GM12873 (cell line): ENCODE results near the gene POU6F2.

Experiments
- TF ChIP-seq, protein P1 (sequence below): IDR thresholded peaks from 2 replicates; pipeline ENCODE4 v1.5.1; 2012; ENCODE audit warnings: low read depth, mild to moderate bottlenecking, moderate library complexity, low read length, control low read depth; ENCODE audit not compliant: insufficient read depth; ENCODE audit errors: missing control alignments

POU6F2 gene

DNA sequence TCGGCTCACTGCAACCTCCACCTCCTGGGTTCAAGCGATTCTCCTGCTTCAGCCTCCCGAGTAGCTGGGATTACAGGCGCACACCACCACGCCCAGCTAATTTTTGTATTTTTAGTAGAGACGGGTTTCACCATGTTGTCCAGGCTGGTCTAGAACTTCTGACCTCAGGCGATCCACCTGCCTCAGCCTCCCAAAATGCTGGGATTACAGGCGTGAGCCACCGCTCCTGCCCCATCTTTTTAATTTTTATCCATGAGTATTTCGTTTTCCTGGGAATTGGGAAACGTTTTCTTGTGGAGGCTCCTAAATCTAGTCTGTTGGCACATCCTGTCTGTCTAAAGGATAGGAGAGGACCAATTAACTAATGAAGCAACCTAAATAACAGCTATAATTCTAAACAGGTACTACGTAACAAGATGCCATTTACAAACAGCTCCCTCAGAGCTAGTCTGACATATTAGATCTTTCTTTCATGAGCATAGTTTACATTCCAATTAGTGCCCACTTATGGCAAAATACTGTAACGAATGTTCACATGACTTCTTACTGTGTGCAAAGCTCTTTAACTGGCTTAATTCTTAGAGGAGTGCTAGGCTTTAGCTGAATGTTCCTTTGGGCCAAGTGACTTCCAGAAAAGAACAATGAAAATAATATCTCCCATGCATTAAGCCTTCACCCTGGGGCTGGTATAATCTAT lies 437.5 kb downstream of the POU6F2 start:
- TF ChIP-seq, protein P1, sequence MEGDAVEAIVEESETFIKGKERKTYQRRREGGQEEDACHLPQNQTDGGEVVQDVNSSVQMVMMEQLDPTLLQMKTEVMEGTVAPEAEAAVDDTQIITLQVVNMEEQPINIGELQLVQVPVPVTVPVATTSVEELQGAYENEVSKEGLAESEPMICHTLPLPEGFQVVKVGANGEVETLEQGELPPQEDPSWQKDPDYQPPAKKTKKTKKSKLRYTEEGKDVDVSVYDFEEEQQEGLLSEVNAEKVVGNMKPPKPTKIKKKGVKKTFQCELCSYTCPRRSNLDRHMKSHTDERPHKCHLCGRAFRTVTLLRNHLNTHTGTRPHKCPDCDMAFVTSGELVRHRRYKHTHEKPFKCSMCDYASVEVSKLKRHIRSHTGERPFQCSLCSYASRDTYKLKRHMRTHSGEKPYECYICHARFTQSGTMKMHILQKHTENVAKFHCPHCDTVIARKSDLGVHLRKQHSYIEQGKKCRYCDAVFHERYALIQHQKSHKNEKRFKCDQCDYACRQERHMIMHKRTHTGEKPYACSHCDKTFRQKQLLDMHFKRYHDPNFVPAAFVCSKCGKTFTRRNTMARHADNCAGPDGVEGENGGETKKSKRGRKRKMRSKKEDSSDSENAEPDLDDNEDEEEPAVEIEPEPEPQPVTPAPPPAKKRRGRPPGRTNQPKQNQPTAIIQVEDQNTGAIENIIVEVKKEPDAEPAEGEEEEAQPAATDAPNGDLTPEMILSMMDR, result no peak

DNA sequence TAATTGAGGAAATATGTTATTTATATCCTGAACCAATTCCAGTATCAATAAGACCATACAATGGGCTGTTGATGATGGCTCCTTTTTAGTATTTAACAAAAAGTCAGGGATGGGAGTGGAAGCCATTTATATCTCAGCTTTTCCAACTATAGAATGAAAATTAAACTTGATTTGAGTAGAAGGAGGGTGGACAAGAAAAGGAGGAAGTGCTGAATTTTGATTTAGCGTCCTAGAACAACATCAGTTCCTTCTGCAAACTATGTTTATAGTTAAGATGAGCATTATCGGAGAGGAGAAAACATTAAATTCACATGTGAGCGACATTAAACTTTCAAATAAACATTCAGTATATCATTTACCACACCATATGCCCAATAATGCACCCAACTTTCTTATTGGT lies 439.2 kb downstream of the POU6F2 start:
- TF ChIP-seq, protein P1, result no peak

DNA sequence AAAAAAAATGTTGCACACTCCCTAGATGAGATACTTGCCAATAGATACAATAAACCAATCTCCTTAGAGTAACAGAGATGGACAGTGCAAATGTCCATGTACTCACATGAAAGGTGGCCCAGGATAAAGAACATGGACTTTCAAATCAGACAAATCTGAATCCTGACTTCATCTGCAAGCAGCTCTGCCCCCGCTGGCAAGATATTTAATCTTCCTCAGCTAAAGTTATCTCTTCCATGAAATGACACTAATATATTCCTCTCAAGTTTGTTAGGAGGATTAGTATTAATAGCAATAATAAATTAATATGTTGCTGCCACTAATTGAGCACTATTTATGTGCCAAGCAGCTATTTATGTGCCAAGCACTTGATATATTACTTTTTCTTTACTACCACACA lies 439.9 kb downstream of the POU6F2 start:
- TF ChIP-seq, protein P1, result no peak

DNA sequence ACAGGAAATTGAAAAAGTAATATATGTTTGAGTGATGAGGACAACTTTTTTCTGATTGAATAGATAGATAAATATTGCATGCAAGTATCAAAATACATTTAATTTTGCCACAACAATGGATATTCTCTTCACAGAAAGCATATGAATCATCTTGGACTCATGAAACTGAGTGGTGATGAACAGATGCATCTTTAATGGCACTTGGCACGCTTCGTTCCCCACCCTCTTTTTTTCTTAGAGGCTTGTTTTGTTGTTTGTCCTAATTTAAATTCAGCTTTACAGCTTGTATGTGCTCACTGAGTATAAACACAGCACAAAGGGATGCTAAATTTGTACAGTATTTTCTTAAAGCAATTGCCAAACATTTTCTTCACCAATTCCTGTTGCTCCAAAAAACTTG lies 443.5 kb downstream of the POU6F2 start:
- TF ChIP-seq, protein P1, result no peak

DNA sequence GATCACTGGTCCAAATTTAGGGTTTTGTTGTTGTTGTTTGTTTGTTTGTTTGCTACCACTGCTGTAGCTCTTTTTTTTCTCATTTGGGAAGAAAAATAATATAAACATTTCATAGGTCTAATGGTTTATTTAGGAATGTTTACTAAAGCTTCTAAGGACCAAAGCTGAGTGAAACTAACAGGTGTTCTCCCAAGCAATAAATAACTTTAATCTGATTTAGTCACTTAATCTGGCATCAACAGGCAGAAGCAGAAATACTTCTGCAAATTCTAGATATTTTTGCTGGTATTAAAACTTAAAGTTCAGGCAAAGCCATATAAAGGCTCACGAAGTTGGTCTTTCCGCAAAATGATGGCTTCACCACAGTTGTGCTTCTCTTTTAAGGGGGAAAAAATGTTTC lies 444.0 kb downstream of the POU6F2 start:
- TF ChIP-seq, protein P1, result no peak

DNA sequence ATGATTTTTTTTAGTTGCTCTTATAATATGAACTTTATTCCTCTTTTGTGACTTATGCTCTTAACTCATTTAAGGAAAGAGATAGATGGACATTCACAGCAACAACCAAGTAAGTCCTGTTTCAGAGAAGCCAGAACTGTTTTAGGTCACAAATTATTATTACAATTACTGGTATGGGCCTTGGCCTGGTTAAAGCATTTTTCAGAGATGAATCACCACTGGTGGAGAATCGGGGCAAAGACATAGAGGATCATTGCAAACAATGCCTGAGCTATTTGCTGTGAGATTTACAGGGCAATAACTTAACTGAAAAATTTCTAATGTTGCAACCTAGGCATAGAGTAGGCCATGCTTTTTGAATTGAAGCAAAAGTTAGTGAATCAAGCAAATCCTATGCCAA lies 450.5 kb downstream of the POU6F2 start:
- TF ChIP-seq, protein P1, result no peak

DNA sequence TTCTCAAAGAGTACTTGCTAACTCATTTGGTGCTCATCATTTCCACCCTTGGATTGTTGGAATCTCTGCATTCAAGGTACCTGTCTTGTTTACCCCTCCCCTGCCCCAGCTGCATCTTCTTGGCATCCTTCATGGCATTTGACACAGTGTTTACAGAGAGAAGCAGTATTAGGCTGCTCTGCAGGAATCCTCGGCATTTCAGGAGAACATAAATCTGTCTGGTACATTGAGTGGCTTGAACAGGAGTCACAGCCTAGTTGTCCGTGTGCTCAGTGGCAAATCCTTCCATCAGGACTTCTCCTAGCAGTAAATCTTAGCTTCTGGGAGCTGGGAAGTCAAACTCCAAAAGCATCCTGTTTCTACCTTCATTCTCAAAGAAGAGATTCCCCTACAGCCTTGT lies 451.7 kb downstream of the POU6F2 start:
- TF ChIP-seq, protein P1, result no peak
